Mesothelial cell of epicardium (in vitro differentiated cells): ENCODE measurements around the gene SRRM5. TPM values are rescaled to one million over a fixed set of nuclear protein-coding genes. Genes with fewer than 3 reads are reported as not detected.

Source experiments
- DNase-seq, 2 experiments: peaks; one replicate each; pipeline ENCODE4 v3.0.0; 2021; ENCODE audit warnings: low spot score in 2 of 2; ENCODE audit not compliant: unreplicated experiment in 2 of 2
- H3K27ac Mint-ChIP-seq: 2 replicates; pipeline ENCODE4 v1.8.0; 2021; ENCODE audit warnings: mixed read lengths
- H3K27me3 Mint-ChIP-seq: 2 replicates; pipeline ENCODE4 v1.8.0; 2021; ENCODE audit warnings: low read depth, mixed read lengths
- H3K36me3 Mint-ChIP-seq: 2 replicates; pipeline ENCODE4 v1.8.0; 2021; ENCODE audit warnings: mixed read lengths
- H3K4me1 Mint-ChIP-seq: 2 replicates; pipeline ENCODE4 v1.8.0; 2021; ENCODE audit warnings: mixed read lengths
- H3K4me3 Mint-ChIP-seq: 2 replicates; pipeline ENCODE4 v1.8.0; 2021; ENCODE audit warnings: mild to moderate bottlenecking, moderate library complexity, mixed read lengths
- H3K9me3 Mint-ChIP-seq: 2 replicates; pipeline ENCODE4 v1.8.0; 2021; ENCODE audit warnings: mixed read lengths
- total RNA-seq: library from RNA; stranded (reverse); gene quantifications from 3 replicates; pipeline ENCODE4 v1.2.1, GENCODE V29; 2021
- TF ChIP-seq, protein P1 (sequence below): fragments of 200-600 bp; sonication (generic); IDR thresholded peaks from one replicate; pipeline ENCODE4 v1.5.0; 2021; ENCODE audit warnings: antibody characterized with exemption; ENCODE audit not compliant: unreplicated experiment

The SRRM5 gene
- total RNA-seq, 1 donor from 2014 or later = 0.36 TPM

DNA sequence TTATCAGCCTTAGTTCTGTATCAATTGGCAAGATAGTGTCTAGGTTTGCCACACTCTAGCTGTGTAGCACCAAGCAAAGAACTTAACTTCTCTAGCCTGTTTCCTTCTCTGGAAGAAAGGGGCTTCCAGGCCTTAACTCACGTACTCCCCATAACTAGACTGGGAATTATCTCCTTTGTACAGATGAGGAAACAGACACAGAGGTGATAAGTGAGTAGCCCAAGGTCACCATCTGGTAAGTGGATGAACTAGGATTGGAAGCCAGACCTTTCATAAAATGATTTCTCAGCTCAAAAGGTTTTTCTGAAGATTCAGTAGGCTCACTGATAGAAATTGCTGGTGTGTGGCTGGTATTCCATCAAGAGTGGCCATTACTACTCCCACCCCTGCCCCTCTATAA, 4.4 kb downstream of the SRRM5 start:
- H3K9me3 Mint-ChIP-seq = no peaks in the 10 kb centered on the region
- TF ChIP-seq, protein P1, sequence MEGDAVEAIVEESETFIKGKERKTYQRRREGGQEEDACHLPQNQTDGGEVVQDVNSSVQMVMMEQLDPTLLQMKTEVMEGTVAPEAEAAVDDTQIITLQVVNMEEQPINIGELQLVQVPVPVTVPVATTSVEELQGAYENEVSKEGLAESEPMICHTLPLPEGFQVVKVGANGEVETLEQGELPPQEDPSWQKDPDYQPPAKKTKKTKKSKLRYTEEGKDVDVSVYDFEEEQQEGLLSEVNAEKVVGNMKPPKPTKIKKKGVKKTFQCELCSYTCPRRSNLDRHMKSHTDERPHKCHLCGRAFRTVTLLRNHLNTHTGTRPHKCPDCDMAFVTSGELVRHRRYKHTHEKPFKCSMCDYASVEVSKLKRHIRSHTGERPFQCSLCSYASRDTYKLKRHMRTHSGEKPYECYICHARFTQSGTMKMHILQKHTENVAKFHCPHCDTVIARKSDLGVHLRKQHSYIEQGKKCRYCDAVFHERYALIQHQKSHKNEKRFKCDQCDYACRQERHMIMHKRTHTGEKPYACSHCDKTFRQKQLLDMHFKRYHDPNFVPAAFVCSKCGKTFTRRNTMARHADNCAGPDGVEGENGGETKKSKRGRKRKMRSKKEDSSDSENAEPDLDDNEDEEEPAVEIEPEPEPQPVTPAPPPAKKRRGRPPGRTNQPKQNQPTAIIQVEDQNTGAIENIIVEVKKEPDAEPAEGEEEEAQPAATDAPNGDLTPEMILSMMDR = no peak
- H3K4me3 Mint-ChIP-seq = no peak overlapping the region
- H3K27ac Mint-ChIP-seq = peak overlapping the region; percentile 16
- peaks cover 29% of the 10 kb centered on the region for H3K36me3 Mint-ChIP-seq
- DNase-seq = no peak
- no peaks in the 10 kb centered on the region for H3K27me3 Mint-ChIP-seq
- peaks cover 25% of the 10 kb centered on the region for H3K4me1 Mint-ChIP-seq

DNA sequence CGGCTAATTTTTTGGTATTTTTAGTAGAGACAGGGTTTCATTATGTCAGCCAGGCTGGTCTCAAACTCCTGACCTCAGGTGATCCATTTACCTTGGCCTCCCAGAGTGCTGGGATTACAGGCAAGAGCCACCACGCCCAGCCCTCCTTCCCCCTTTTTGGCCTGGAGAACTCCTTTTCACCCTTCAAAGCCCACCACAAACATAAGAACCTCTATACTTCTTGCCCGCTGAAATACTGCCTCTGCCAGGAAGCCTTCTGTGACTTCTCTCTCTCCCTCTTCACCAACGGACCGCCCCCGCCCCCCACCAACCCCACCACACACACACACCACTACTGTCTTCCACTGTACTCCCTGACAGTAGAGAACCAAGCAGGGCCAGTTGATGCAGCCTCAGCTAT, 5.1 kb downstream of the SRRM5 start:
- Mint-ChIP-seq H3K27me3 (no peaks in the 10 kb centered on the region), H3K36me3 (peaks cover 27% of the 10 kb centered on the region), H3K9me3 (no peaks in the 10 kb centered on the region), H3K4me1 (peaks cover 25% of the 10 kb centered on the region), H3K27ac (no peak overlapping the region), H3K4me3 (no peak overlapping the region)
- TF ChIP-seq, protein P1 = no peak
- no peak for DNase-seq

DNA sequence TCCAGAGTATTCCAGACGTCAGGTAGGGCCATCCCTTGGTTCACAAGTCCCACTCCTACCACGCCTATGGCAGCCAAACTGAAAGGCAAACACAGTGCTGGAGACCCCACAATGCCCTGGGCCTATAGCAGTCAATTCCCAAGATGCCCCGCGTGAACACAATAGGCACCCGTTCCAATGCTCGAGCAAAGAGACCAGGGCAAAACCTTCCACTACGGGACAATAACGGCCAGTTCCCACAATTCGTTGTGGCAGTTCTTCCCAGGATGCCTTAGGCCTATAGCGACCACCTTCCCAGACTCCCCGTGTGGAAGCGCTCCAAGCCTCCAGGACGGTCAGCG, 7.0 kb downstream of the SRRM5 start:
- Mint-ChIP-seq H3K36me3 (peaks cover 15% of the 10 kb centered on the region), H3K4me1 (peaks cover 25% of the 10 kb centered on the region), H3K9me3 (no peaks in the 10 kb centered on the region), H3K27ac (peak overlapping the region; percentile 96), H3K4me3 (peak overlapping the region; percentile 92), H3K27me3 (no peaks in the 10 kb centered on the region)
- no peak for DNase-seq
- TF ChIP-seq, protein P1 = no peak

DNA sequence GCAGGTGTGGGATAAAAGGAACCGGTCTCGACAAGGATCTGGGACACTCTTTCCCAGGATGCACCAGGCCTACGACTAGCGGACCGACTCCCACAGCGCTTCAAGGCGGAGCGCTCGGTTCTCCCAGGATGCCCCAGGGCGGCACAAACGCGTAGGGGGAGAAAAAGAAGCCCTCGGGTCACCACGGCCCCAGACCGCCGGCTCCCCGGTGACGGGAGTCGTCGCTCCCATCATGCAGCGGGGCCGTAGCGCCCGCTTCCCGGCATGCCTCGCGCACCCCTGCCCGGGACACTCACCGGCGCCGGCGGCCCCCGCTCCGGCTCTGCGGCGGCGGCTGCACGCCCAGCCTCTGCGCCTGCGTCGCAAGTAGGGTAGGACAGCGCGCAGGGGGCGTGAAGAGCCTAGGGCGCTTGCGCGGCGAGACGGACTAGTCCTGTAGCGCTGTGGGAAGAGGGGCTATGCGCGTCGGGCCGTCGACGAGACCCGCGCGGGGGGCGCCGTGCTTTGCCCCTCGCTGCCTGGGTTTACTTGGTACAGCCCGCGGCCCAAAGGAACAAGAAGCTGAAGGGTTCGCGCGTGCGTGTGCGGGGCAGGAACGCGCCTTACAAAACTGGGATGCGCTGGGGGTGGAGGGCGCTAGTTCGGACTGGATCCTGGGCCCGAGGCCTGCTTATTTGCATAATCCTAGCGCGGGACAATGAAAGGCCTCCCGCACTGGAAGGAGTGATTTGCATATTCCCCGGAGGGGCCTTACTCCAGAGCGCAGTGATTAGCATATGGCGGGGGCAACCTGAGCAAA, 7.6 kb downstream of the SRRM5 start, which contains the start of gene ZNF428:
Gene ZNF428, minus strand, starts transcription at position 368 of the 799 bp plus-strand sequence. CDS start 5,325 bp downstream, outside the sequence.
- Mint-ChIP-seq H3K27ac (peak within 1 kb of the TSS; percentile 99), H3K36me3 (peaks cover 15% of the 10 kb centered on the region), H3K4me1 (peaks cover 25% of the 10 kb centered on the region), H3K27me3 (no peaks in the 10 kb centered on the region), H3K9me3 (no peaks in the 10 kb centered on the region), H3K4me3 (peak within 1 kb of the TSS; percentile 92)
- DNase-seq = peak; percentile 85 to 89
- TF ChIP-seq, protein P1 = no peak

DNA sequence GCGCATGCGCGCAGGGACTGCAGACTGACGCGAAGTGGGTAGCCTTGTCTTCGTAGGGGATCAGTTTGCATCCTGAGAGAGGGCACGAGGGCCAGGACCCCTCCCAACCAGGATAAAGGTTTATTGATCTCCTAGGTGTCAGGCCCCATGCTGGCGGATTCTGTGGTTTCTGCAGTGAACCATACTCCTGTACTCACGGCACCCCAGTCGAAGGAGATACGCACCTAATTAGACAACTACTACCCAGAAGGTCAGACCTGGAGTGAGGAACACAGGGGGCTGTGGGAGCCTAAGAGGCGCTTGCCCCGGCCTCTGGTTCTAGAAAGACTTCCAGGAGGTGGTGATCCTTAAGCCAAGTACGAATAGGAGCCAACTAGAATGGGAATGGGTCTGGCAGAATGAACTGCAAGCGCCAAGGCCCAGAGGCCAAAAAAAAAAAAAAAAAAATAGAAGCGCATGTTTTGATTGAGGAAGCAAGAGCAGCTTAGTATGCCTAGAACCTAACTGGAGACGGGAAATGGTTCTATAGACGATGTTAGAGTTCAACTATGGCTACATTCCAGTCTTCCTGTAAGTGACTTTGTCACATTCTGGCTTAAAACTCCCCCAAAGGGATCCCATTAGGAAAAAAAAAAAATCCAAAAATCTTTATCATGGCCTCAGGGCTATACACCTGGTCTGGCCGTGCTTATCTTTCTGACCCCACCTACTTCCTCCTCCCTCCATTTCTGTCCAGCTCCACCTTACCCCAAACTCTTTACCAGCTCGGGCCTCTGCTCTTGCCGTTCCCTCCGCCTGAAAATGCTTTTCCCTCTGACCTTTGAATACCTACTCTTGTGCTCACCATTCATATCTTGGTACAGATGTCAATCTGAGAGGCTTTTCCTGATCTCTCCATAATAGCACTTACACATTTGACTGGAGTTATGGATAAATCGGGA, 8.4 kb downstream of the SRRM5 start:
- peak overlapping the region; percentile 92 for H3K4me3 Mint-ChIP-seq

More for the DNA sequence above, 8.4 kb downstream of the SRRM5 start:
- DNase-seq = no peak
- Mint-ChIP-seq H3K9me3 (no peaks in the 10 kb centered on the region), H3K4me1 (peaks cover 25% of the 10 kb centered on the region), H3K36me3 (peaks cover 17% of the 10 kb centered on the region), H3K27ac (peak overlapping the region; percentile 99), H3K27me3 (no peaks in the 10 kb centered on the region)
- TF ChIP-seq, protein P1 = no peak
